Measurements from ENCODE around the gene MTHFD1L. TPM values are rescaled to one million over a fixed set of nuclear protein-coding genes. Genes with fewer than 3 reads are reported as not detected.

The MTHFD1L gene
- total and polyA plus RNA-seq, 2 of the 8 experiments (the other 6 are each of a cell fraction or from before 2014, with no cell fraction given), result 29.2 to 105 TPM

GRCh38 chr6:150967381-150967780, 101.9 kb downstream of the MTHFD1L start:
- Histone ChIP-seq H3K18ac (ENCODE audit: extremely low read depth, low read length) (no peak overlapping the region), H3K4me3 (ENCODE audit: extremely low read depth in 1 of 4, insufficient read depth in 2 of 4, low read depth in 3 of 4, low read length in 4 of 4) (no peak overlapping the region), H3K9me3 (ENCODE audit: insufficient read depth in 2 of 2, low read depth in 1 of 2, low read length in 1 of 2) (no peaks in the 10 kb centered on the region), H3K56ac (replicated peaks; ENCODE audit: insufficient read length, low read depth, low read length) (no peak overlapping the region), H3K27me3 (replicated peaks in 1 of 4; ENCODE audit: control insufficient read depth in 3 of 4, extremely low read depth in 1 of 4, insufficient read depth in 3 of 4, low read length in 3 of 4) (no peaks in the 10 kb centered on the region), H4K5ac (ENCODE audit: insufficient read length, low read depth, low read length) (no peak overlapping the region), H2BK15ac (ENCODE audit: low read length) (no peak overlapping the region), H3K23me2 (ENCODE audit: low read depth, low read length) (no peaks in the 10 kb centered on the region), H2AK5ac (ENCODE audit: low read depth, low read length) (no peak overlapping the region), H3K36me3 (ENCODE audit: control insufficient read depth in 2 of 4, insufficient read depth in 4 of 4, low read length in 3 of 4) (peaks cover 0 to 33% (median 6%) of the 10 kb centered on the region in 4 experiments; a peak in 5 of 8 replicates), H3K79me1 (ENCODE audit: low read depth, low read length) (no peaks in the 10 kb centered on the region), H3K14ac (ENCODE audit: insufficient read length) (no peak overlapping the region), H3K79me2 (ENCODE audit: control insufficient read depth in 1 of 2, insufficient read depth in 2 of 2, low read length in 2 of 2) (no peaks in the 10 kb centered on the region), H4K91ac (replicated peaks; ENCODE audit: insufficient read length, low read length) (no peak overlapping the region), H3K27ac (ENCODE audit: low read depth, low read length) (no peak overlapping the region), H3K4me1 (replicated peaks in 1 of 4; ENCODE audit: control insufficient read depth in 3 of 4, insufficient read depth in 4 of 4, low read length in 3 of 4) (no peaks in the 10 kb centered on the region; a peak in 1 of 7 replicates), H4K20me1 (replicated peaks in 1 of 2; ENCODE audit: control insufficient read depth in 1 of 2, insufficient read depth in 2 of 2, low read length in 2 of 2) (no peaks in the 10 kb centered on the region), H3K23ac (ENCODE audit: insufficient read length) (no peak overlapping the region), H2BK120ac (replicated peaks; ENCODE audit: low read depth, low read length) (no peak overlapping the region), H3K4ac (replicated peaks; ENCODE audit: insufficient read length, low read depth, low read length) (no peak overlapping the region), H2BK5ac (ENCODE audit: low read depth, low read length) (no peak overlapping the region), H3K4me2 (ENCODE audit: insufficient read depth in 1 of 2, low read depth in 2 of 2, low read length in 2 of 2) (no peak overlapping the region), H3K9ac (replicated peaks in 1 of 4; ENCODE audit: extremely low read depth in 1 of 4, low read depth in 3 of 4, low read length in 3 of 4) (no peak overlapping the region), H2BK20ac (ENCODE audit: low read length) (no peak overlapping the region), H4K8ac (ENCODE audit: extremely low read depth, insufficient read depth, low read length) (no peak overlapping the region), H2AFZ (ENCODE audit: low read length) (no peak overlapping the region), H2BK12ac (ENCODE audit: low read depth, low read length) (no peak overlapping the region)
- no peak for FAIRE-seq
- CTCF ChIA-PET (ENCODE audit: partially characterized antibody), result interaction anchor here (0.9 to 1.2 kb wide), 3 partner anchors 12 to 358 kb away, joined by 3 to 10 read pairs (median 3); no protein-coding TSS in a partner anchor
- DNase-seq (ENCODE audit: low read depth in 1 of 2, low spot score in 2 of 2), result no peak
- POLR2A ChIA-PET (ENCODE audit: partially characterized antibody), result interaction anchor here (1.2 to 2.2 kb wide), 2 partner anchors 9 to 13 kb away, joined by 3 to 5 read pairs; no protein-coding TSS in a partner anchor
- WGBS, 2 experiments (ENCODE audit: extremely low coverage in 1 of 2, insufficient coverage in 1 of 2, insufficient read length in 1 of 2, insufficient replicate concordance in 2 of 2, low coverage in 1 of 2, low lambda C conversion rate in 2 of 2, missing lambda C conversion rate in 1 of 2), result 80% methylated on average over 6 of the region's 6 CpGs; no CpG with 5 or more reads in 1 of the 2 experiments
- TF ChIP-seq TCF12 (IDR thresholded peaks at IDR 0.05; ENCODE audit: low read depth, low read length) (no peak), SUZ12 (IDR thresholded peaks at IDR 0.05; ENCODE audit: low read length) (no peak), RFX5 (IDR thresholded peaks at IDR 0.05; ENCODE audit: borderline replicate concordance, low read depth, low read length) (no peak), SAP30 (IDR thresholded peaks at IDR 0.05; ENCODE audit: insufficient read depth, insufficient replicate concordance, low read length) (no peak), CBX8 (IDR thresholded peaks at IDR 0.05; ENCODE audit: borderline replicate concordance, low read depth, low read length) (no peak), MAFK (IDR thresholded peaks at IDR 0.05; ENCODE audit: low read depth, low read length) (no peak), RAD21 (IDR thresholded peaks at IDR 0.05 in 1 of 2, conservative IDR thresholded peaks at IDR 0.05 in 1 of 2; ENCODE audit: low read depth in 2 of 2, low read length in 2 of 2) (no peak)

Measured in H1 (cell line).